IMR-90 (cell line): ENCODE measurements around the gene PEX5. TPM values are rescaled to one million over a fixed set of nuclear protein-coding genes. Genes with fewer than 3 reads are reported as not detected.

ENCODE experiments used
- ATAC-seq: fragments of 200-7000 bp; cut with Tn5 transposase; 2 replicates; pipeline ENCODE4 v1.9.1; 2020; ENCODE audit warnings: low read depth, mild to moderate bottlenecking, moderate library complexity
- BruUV-seq: library from RNA; stranded (reverse); fragments of 400-500 nt; replicated peaks from 2 replicates; lab custom pipeline; 2021; lab: Mats Ljungman, UMichigan
- CTCF ChIA-PET: fragments of 300-600 bp; formaldehyde crosslinking; extraction: SDS; loops from one replicate; lab custom pipeline; 2021; ENCODE audit warnings: antibody characterized with exemption; lab: Yijun Ruan, JAX
- POLR2A ChIA-PET: fragments of 300-600 bp; sonication (Branson Sonifier 250); formaldehyde crosslinking; loops from one replicate; lab custom pipeline; 2022; ENCODE audit warnings: antibody characterized with exemption; ENCODE audit not compliant: unreplicated experiment; lab: Charles Lee
- DNase-seq: peaks from one replicate; pipeline ENCODE4 v3.0.0; 2013
- H2AFZ ChIP-seq: replicated peaks from 2 replicates; pipeline ENCODE3; 2013; ENCODE audit warnings: low read length, mild to moderate bottlenecking; ENCODE audit not compliant: poor library complexity
- H2AK5ac ChIP-seq: 2 replicates; pipeline ENCODE4 v1.6.1; 2013; ENCODE audit warnings: low read depth, low read length, inconsistent platforms
- H2AK9ac ChIP-seq: replicated peaks from 2 replicates; pipeline ENCODE3; 2013; ENCODE audit warnings: mild to moderate bottlenecking, low read depth, low read length, moderate library complexity; ENCODE audit not compliant: poor library complexity
- H2BK120ac ChIP-seq: 2 replicates; pipeline ENCODE4 v1.6.1; 2013; ENCODE audit warnings: low read depth, low read length, inconsistent platforms
- H2BK15ac ChIP-seq: 3 replicates; pipeline ENCODE4 v1.6.1; 2013; ENCODE audit warnings: low read depth, low read length, inconsistent platforms
- H2BK20ac ChIP-seq: 2 replicates; pipeline ENCODE4 v1.6.1; 2013; ENCODE audit warnings: low read depth, mild to moderate bottlenecking, inconsistent platforms, low read length, moderate library complexity
- H2BK5ac ChIP-seq: 2 replicates; pipeline ENCODE4 v1.6.1; 2013; ENCODE audit warnings: mild to moderate bottlenecking, low read depth, low read length, inconsistent platforms; ENCODE audit not compliant: poor library complexity, severe bottlenecking
- H3K14ac ChIP-seq: replicated peaks from 2 replicates; pipeline ENCODE4 v1.6.1; 2013; ENCODE audit warnings: low read depth, low read length, inconsistent platforms
- H3K18ac ChIP-seq: 2 replicates; pipeline ENCODE4 v1.6.1; 2013; ENCODE audit warnings: low read depth, low read length, control low read depth
- H3K23ac ChIP-seq: 2 replicates; pipeline ENCODE4 v1.6.1; 2013; ENCODE audit warnings: low read depth, low read length, inconsistent platforms
- H3K27ac ChIP-seq: 2 replicates; pipeline ENCODE4 v1.5.1; 2013; ENCODE audit warnings: mild to moderate bottlenecking, control low read depth, low read length; ENCODE audit not compliant: insufficient read depth
- H3K27me3 ChIP-seq: 2 replicates; pipeline ENCODE4 v1.6.1; 2013; ENCODE audit warnings: low read length; ENCODE audit not compliant: control insufficient read depth, insufficient read depth
- H3K36me3 ChIP-seq: 2 replicates; pipeline ENCODE4 v1.6.1; 2013; ENCODE audit warnings: low read length, mixed read lengths; ENCODE audit not compliant: control insufficient read depth, insufficient read depth
- H3K4ac ChIP-seq: 2 replicates; pipeline ENCODE4 v1.6.1; 2013; ENCODE audit warnings: low read depth, low read length, inconsistent platforms
- H3K4me1 ChIP-seq: 2 replicates; pipeline ENCODE4 v1.6.1; 2013; ENCODE audit warnings: low read length, mixed read lengths; ENCODE audit not compliant: control insufficient read depth, insufficient read depth
- H3K4me2 ChIP-seq: 2 replicates; pipeline ENCODE4 v1.6.1; 2013; ENCODE audit warnings: low read depth, mild to moderate bottlenecking, control low read depth, low read length, moderate library complexity
- H3K4me3 ChIP-seq: 2 replicates; pipeline ENCODE4 v1.5.1; 2013; ENCODE audit warnings: low read depth, mild to moderate bottlenecking, control low read depth, low read length, moderate library complexity; ENCODE audit not compliant: insufficient read depth
- H3K56ac ChIP-seq: 2 replicates; pipeline ENCODE4 v1.6.1; 2013; ENCODE audit warnings: low read length, inconsistent platforms; ENCODE audit not compliant: insufficient read depth; ENCODE audit errors: extremely low read depth
- H3K79me1 ChIP-seq, 2 experiments: 2 replicates each; pipeline ENCODE4 v1.6.1; 2013; ENCODE audit warnings: low read length in 2 of 2, inconsistent platforms in 1 of 2, low read depth in 1 of 2
- H3K9ac ChIP-seq: 2 replicates; pipeline ENCODE4 v1.6.1; 2013; ENCODE audit warnings: low read depth, low read length, control low read depth
- H3K9me1 ChIP-seq: 2 replicates; pipeline ENCODE4 v1.6.1; 2013; ENCODE audit warnings: low read length, inconsistent platforms; ENCODE audit not compliant: insufficient read depth
- H3K9me3 ChIP-seq: 2 replicates; pipeline ENCODE4 v1.6.1; 2013; ENCODE audit warnings: low read length; ENCODE audit not compliant: control insufficient read depth, insufficient read depth
- H4K20me1 ChIP-seq: 2 replicates; pipeline ENCODE4 v1.6.1; 2013; ENCODE audit warnings: low read length, inconsistent platforms; ENCODE audit not compliant: insufficient read depth
- H4K5ac ChIP-seq: 2 replicates; pipeline ENCODE4 v1.6.1; 2013; ENCODE audit warnings: mild to moderate bottlenecking, low read depth, low read length, control low read depth
- H4K8ac ChIP-seq, 2 experiments: 2 replicates each; pipeline ENCODE4 v1.6.1; 2013; ENCODE audit warnings: low read depth in 2 of 2, low read length in 2 of 2, control low read depth in 1 of 2, inconsistent platforms in 1 of 2
- H4K91ac ChIP-seq: 2 replicates; pipeline ENCODE4 v1.6.1; 2013; ENCODE audit warnings: low read depth, low read length, inconsistent platforms; ENCODE audit not compliant: insufficient read depth
- BHLHE40 ChIP-seq: fragments of 150-350 bp; IDR thresholded peaks from 2 replicates; pipeline ENCODE4 v1.6.1; 2016; ENCODE audit warnings: mild to moderate bottlenecking, low read depth, low read length
- CEBPB ChIP-seq: IDR thresholded peaks from 2 replicates; pipeline ENCODE4 v1.6.1; 2012; ENCODE audit warnings: low read depth, low read length, improper control_type of control experiment
- CHD1 ChIP-seq: IDR thresholded peaks from 2 replicates; pipeline ENCODE4 v1.6.1; 2012; ENCODE audit warnings: low read depth, low read length, improper control_type of control experiment
- CTCF ChIP-seq: conservative IDR thresholded peaks from 2 replicates; pipeline ENCODE4 v1.5.1; 2012; ENCODE audit warnings: mild to moderate bottlenecking, low read depth, low read length, improper control_type of control experiment
- ELK1 ChIP-seq: fragments of 150-350 bp; IDR thresholded peaks from 2 replicates; pipeline ENCODE4 v1.6.1; 2016; ENCODE audit warnings: low read depth, mild to moderate bottlenecking, low read length, moderate library complexity, borderline replicate concordance
- FOS ChIP-seq: fragments of 150-350 bp; IDR thresholded peaks from 2 replicates; pipeline ENCODE4 v1.6.1; 2016; ENCODE audit warnings: low read depth, low read length
- MAFK ChIP-seq: IDR thresholded peaks from 2 replicates; pipeline ENCODE4 v1.6.1; 2012; ENCODE audit warnings: low read depth, low read length, improper control_type of control experiment
- MAZ ChIP-seq: IDR thresholded peaks from 2 replicates; pipeline ENCODE4 v1.6.1; 2012; ENCODE audit warnings: low read depth, mild to moderate bottlenecking, low read length, improper control_type of control experiment, moderate library complexity, borderline replicate concordance
- MXI1 ChIP-seq: IDR thresholded peaks from 2 replicates; pipeline ENCODE4 v1.6.1; 2012; ENCODE audit warnings: low read depth, mild to moderate bottlenecking, low read length, moderate library complexity, borderline replicate concordance
- NFE2L2 ChIP-seq: fragments of 150-350 bp; IDR thresholded peaks from 2 replicates; pipeline ENCODE4 v1.6.1; 2016; ENCODE audit warnings: low read depth, mild to moderate bottlenecking, low read length
- POLR2A ChIP-seq: IDR thresholded peaks from 2 replicates; pipeline ENCODE4 v1.6.1; 2012; ENCODE audit warnings: mild to moderate bottlenecking, low read depth, low read length
- RAD21 ChIP-seq: IDR thresholded peaks from 2 replicates; pipeline ENCODE4 v1.6.1; 2012; ENCODE audit warnings: low read length, improper control_type of control experiment
- RCOR1 ChIP-seq: IDR thresholded peaks from 2 replicates; pipeline ENCODE4 v1.6.1; 2012; ENCODE audit warnings: mild to moderate bottlenecking, low read length, improper control_type of control experiment; ENCODE audit not compliant: insufficient replicate concordance
- RFX5 ChIP-seq: IDR thresholded peaks from 2 replicates; pipeline ENCODE4 v1.8.0; 2012; ENCODE audit warnings: low read depth, mild to moderate bottlenecking, low read length, moderate library complexity
- SMC3 ChIP-seq: fragments of 150-350 bp; IDR thresholded peaks from 2 replicates; pipeline ENCODE4 v1.6.1; 2016; ENCODE audit warnings: low read depth, mild to moderate bottlenecking, antibody characterized with exemption, low read length, moderate library complexity
- USF2 ChIP-seq: fragments of 150-350 bp; IDR thresholded peaks from 2 replicates; pipeline ENCODE4 v1.6.1; 2017; ENCODE audit warnings: mild to moderate bottlenecking, antibody characterized with exemption, low read length, low read depth
- WGBS, 2 experiments: methylation state at CpG; one replicate each; pipeline versions ENCODE4 v1.1.5 to v1.1.7; 2013; ENCODE audit warnings: missing lambda C conversion rate in 2 of 2; ENCODE audit not compliant: insufficient read length in 1 of 2; ENCODE audit errors: extremely low coverage in 2 of 2; 5-methylcytosine and 5-hydroxymethylcytosine counted together
- dilution Hi-C: fragments of 300-500 bp; cut with HindIII; formaldehyde crosslinking; loops from one replicate; pipeline ENCODE4 v1.14.3; 2018; ENCODE audit warnings: low sequenced_read_pairs; ENCODE audit not compliant: unreplicated experiment
- in situ Hi-C: fragments of 300-500 bp; cut with MboI; formaldehyde crosslinking; loops from 3 replicates; pipeline ENCODE4 v1.14.3; 2019; ENCODE audit warnings: low sequenced_read_pairs, inconsistent platforms, mixed read lengths
- intact Hi-C: fragments of 100-400 bp; cut with micrococcal nuclease; formaldehyde crosslinking; loops from 2 replicates; pipeline ENCODE4 v1.10.0; 2022
- polyA plus RNA-seq, 3 experiments: library from polyadenylated mRNA; depleted of rRNA; stranded (reverse); fragments of >200 nt; gene quantifications; 2 replicates each; pipeline ENCODE4 v1.2.3, GENCODE V29; 2012; ENCODE audit warnings: low replicate concordance in 1 of 3
- total RNA-seq: library from RNA; depleted of rRNA; stranded (reverse); fragments of >200 nt; gene quantifications from 2 replicates; pipeline ENCODE4 v1.2.3, GENCODE V29; 2012

The PEX5 gene
- total and polyA plus RNA-seq, 2 of the 4 experiments (the other 2 are of a cell fraction), result 14.4 to 18.3 TPM

GRCh38 chr12:7157391-7157790 is 32.1 kb upstream of the PEX5 start:
- Histone ChIP-seq H3K9me1 (no peaks in the 10 kb centered on the region), H3K4me2 (no peak overlapping the region), H3K36me3 (peaks cover 18% of the 10 kb centered on the region), H2AK5ac (no peak overlapping the region), H2BK120ac (no peak overlapping the region), H4K91ac (no peak overlapping the region), H3K4me3 (no peak overlapping the region), H2AFZ (no peak overlapping the region), H3K56ac (no peak overlapping the region), H4K20me1 (no peaks in the 10 kb centered on the region; the same call in 1 of the 2 replicates), H2BK5ac (no peak overlapping the region), H3K4me1 (no peaks in the 10 kb centered on the region), H3K14ac (no peak overlapping the region), H3K9me3 (no peaks in the 10 kb centered on the region), H3K27ac (no peak overlapping the region), H2AK9ac (no peak overlapping the region), H3K79me1 (no peaks in the 10 kb centered on the region), H3K4ac (no peak overlapping the region), H2BK15ac (no peak overlapping the region), H3K23ac (no peak overlapping the region), H3K18ac (no peak overlapping the region), H4K8ac (no peak overlapping the region), H4K5ac (no peak overlapping the region), H3K9ac (no peak overlapping the region), H2BK20ac (no peak overlapping the region), H3K27me3 (peaks cover 3% of the 10 kb centered on the region; the same call in 1 of the 2 replicates)
- no peak for DNase-seq
- in situ Hi-C loops, result no loop called here
- WGBS, 2 experiments, result 91% methylated on average over 12 of the region's 17 CpGs; no CpG with 5 or more reads in 1 of the 2 experiments
- intact Hi-C loops, result no loop called here
- no peak for ATAC-seq
- CTCF ChIA-PET, result no interaction called here
- no peak for TF ChIP-seq BHLHE40
- no peak for TF ChIP-seq CTCF
- TF ChIP-seq MXI1, result no peak
- no peak for TF ChIP-seq CHD1
- no peak for TF ChIP-seq MAZ
- no peak for TF ChIP-seq FOS
- no peak for TF ChIP-seq ELK1
- no peak for TF ChIP-seq POLR2A
- TF ChIP-seq RFX5, result no peak
- no peak for TF ChIP-seq NFE2L2
- no peak for TF ChIP-seq RAD21
- no peak for TF ChIP-seq MAFK
- no peak for TF ChIP-seq RCOR1
- no peak for TF ChIP-seq SMC3
- no peak for TF ChIP-seq USF2
- no peak for TF ChIP-seq CEBPB
- BruUV-seq, result no TSS peak
- dilution Hi-C loops, result no loop called here
- POLR2A ChIA-PET, result no interaction called here
